SK-N-SH treated with all-trans-retinoic acid at 6 μM for 48 hours (cell line): Measurements from ENCODE around the gene CNNM3.

Experiments used
- GLIS3 ChIP-seq: fragments of 250-450 bp; sonication (Bioruptor Pico); IDR thresholded peaks from 2 replicates; pipeline ENCODE4 v1.5.0; 2020; ENCODE audit warnings: mild to moderate bottlenecking, moderate library complexity
- PATZ1 ChIP-seq: fragments of 250-450 bp; sonication (Bioruptor Pico); IDR thresholded peaks from 2 replicates; pipeline ENCODE4 v1.8.0; 2020; ENCODE audit warnings: mild to moderate bottlenecking, moderate library complexity, borderline replicate concordance
- PPARA ChIP-seq: fragments of 250-450 bp; sonication (Bioruptor Pico); IDR thresholded peaks from 2 replicates; pipeline ENCODE4 v1.5.0; 2020; ENCODE audit warnings: mild to moderate bottlenecking, borderline replicate concordance
- RARB ChIP-seq: fragments of 250-450 bp; sonication (Bioruptor Pico); IDR thresholded peaks from 2 replicates; pipeline ENCODE4 v1.8.0; 2021; ENCODE audit warnings: mild to moderate bottlenecking, moderate library complexity
- SNAI2 ChIP-seq: fragments of 250-450 bp; sonication (Bioruptor Pico); IDR thresholded peaks from 2 replicates; pipeline ENCODE4 v1.5.0; 2020; ENCODE audit warnings: mild to moderate bottlenecking, moderate library complexity
- TOX ChIP-seq: fragments of 250-450 bp; sonication (Bioruptor Pico); IDR thresholded peaks from 2 replicates; pipeline ENCODE4 v1.8.0; 2021; ENCODE audit warnings: mild to moderate bottlenecking, moderate library complexity, borderline replicate concordance
- ZFP3 ChIP-seq: fragments of 250-450 bp; sonication (Bioruptor Pico); IDR thresholded peaks from 2 replicates; pipeline ENCODE4 v1.5.0; 2020; ENCODE audit warnings: mild to moderate bottlenecking, moderate library complexity
- ZFP30 ChIP-seq: fragments of 450-650 bp; formaldehyde crosslinking; IDR thresholded peaks from 2 replicates; pipeline ENCODE4 v1.5.0; 2022; ENCODE audit warnings: mild to moderate bottlenecking, moderate library complexity
- ZNF565 ChIP-seq: fragments of 450-650 bp; formaldehyde crosslinking; conservative IDR thresholded peaks from 2 replicates; pipeline ENCODE4 v1.5.0; 2020; ENCODE audit warnings: low read depth, mild to moderate bottlenecking, moderate library complexity
- TF ChIP-seq, protein P1 (sequence below): fragments of 250-450 bp; sonication (Bioruptor Pico); IDR thresholded peaks from 2 replicates; pipeline ENCODE4 v1.5.1; 2020; ENCODE audit warnings: low read depth, mild to moderate bottlenecking, moderate library complexity
- TF ChIP-seq, protein P2 (sequence below): fragments of 250-450 bp; sonication (Bioruptor Pico); IDR thresholded peaks from 2 replicates; pipeline ENCODE4 v1.5.0; 2020; ENCODE audit warnings: mild to moderate bottlenecking, moderate library complexity

DNA sequence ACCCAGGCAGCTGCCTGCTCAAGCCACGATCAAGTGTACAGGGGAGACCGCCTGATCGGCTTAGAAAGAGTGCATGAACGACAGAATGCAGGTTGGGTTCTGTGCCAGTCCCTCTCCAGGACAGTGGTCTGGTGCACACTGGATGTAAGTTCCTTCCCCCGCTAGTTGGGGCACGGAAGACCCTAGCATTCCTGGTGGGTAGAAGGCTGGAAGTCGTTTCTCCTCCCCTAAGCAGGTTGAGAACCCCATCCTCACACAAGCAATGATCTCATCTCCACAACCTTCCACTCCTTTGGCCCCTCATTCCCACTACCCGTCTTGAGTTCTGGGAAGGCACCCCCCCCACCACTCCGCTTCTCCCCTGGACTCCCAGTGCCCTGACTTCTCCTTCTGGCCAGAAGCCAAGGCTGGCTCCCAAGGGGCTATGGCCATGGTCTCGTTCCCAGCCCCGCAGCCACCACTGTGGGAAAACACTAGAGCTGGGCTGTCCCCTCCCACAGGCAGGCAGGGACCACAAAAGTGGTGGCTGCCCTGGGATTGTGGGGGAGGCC lies 43.1 kb downstream of the CNNM3 start:
- TF ChIP-seq RARB (CRISPR knock-in tag) (no peak), TOX (CRISPR knock-in tag) (no peak), PATZ1 (no peak), PPARA (CRISPR knock-in tag) (no peak), GLIS3 (CRISPR knock-in tag) (no peak), ZFP30 (CRISPR knock-in tag) (no peak), ZFP3 (CRISPR knock-in tag) (no peak), SNAI2 (CRISPR knock-in tag) (no peak), ZNF565 (no peak)
- TF ChIP-seq, protein P1, sequence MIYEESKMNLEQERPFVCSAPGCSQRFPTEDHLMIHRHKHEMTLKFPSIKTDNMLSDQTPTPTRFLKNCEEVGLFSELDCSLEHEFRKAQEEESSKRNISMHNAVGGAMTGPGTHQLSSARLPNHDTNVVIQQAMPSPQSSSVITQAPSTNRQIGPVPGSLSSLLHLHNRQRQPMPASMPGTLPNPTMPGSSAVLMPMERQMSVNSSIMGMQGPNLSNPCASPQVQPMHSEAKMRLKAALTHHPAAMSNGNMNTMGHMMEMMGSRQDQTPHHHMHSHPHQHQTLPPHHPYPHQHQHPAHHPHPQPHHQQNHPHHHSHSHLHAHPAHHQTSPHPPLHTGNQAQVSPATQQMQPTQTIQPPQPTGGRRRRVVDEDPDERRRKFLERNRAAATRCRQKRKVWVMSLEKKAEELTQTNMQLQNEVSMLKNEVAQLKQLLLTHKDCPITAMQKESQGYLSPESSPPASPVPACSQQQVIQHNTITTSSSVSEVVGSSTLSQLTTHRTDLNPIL (CRISPR knock-in tag): peak; percentile 39; the same call in 1 of the 2 replicates
- TF ChIP-seq, protein P2, sequence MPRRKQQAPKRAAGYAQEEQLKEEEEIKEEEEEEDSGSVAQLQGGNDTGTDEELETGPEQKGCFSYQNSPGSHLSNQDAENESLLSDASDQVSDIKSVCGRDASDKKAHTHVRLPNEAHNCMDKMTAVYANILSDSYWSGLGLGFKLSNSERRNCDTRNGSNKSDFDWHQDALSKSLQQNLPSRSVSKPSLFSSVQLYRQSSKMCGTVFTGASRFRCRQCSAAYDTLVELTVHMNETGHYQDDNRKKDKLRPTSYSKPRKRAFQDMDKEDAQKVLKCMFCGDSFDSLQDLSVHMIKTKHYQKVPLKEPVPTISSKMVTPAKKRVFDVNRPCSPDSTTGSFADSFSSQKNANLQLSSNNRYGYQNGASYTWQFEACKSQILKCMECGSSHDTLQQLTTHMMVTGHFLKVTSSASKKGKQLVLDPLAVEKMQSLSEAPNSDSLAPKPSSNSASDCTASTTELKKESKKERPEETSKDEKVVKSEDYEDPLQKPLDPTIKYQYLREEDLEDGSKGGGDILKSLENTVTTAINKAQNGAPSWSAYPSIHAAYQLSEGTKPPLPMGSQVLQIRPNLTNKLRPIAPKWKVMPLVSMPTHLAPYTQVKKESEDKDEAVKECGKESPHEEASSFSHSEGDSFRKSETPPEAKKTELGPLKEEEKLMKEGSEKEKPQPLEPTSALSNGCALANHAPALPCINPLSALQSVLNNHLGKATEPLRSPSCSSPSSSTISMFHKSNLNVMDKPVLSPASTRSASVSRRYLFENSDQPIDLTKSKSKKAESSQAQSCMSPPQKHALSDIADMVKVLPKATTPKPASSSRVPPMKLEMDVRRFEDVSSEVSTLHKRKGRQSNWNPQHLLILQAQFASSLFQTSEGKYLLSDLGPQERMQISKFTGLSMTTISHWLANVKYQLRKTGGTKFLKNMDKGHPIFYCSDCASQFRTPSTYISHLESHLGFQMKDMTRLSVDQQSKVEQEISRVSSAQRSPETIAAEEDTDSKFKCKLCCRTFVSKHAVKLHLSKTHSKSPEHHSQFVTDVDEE (CRISPR knock-in tag): no peak
